Raji (cell line): ENCODE measurements around the gene CDK5R2.

Experiments used
- POLR2A ChIP-seq: IDR thresholded peaks from 2 replicates; pipeline ENCODE4 v1.6.1; 2011; ENCODE audit warnings: low read depth, low read length, control low read depth; ENCODE audit not compliant: insufficient read depth

CDK5R2 gene

GRCh38 chr2:218982586-218983262 is 23.3 kb downstream of the CDK5R2 start:
- TF ChIP-seq POLR2A, result no peak

GRCh38 chr2:218983263-218983933 is 23.9 kb downstream of the CDK5R2 start:
- no peak for TF ChIP-seq POLR2A

GRCh38 chr2:218983934-218984238 is 24.4 kb downstream of the CDK5R2 start:
- TF ChIP-seq POLR2A, result no peak

- no peak for TF ChIP-seq POLR2A
Observed at GRCh38 chr2:218984239-218985020, 25.0 kb downstream of the CDK5R2 start.

- no peak for TF ChIP-seq POLR2A
Observed at GRCh38 chr2:218985021-218985324, 25.5 kb downstream of the CDK5R2 start, which contains the start of gene FEV. TSS of gene FEV (minus strand) at chr2:218985184. CDS start at chr2:218985075, 109 bp downstream.

- no peak for TF ChIP-seq POLR2A
Observed at GRCh38 chr2:218985325-218986091, 26.0 kb downstream of the CDK5R2 start.

GRCh38 chr2:218986148-218986761 is 26.8 kb downstream of the CDK5R2 start:
- TF ChIP-seq POLR2A, result no peak

GRCh38 chr2:218988164-218988563 is 28.7 kb downstream of the CDK5R2 start:
- TF ChIP-seq POLR2A, result no peak

GRCh38 chr2:218988650-218989049 is 29.2 kb downstream of the CDK5R2 start:
- no peak for TF ChIP-seq POLR2A

GRCh38 chr2:218990052-218990451 is 30.6 kb downstream of the CDK5R2 start:
- TF ChIP-seq POLR2A, result no peak

- TF ChIP-seq POLR2A, result no peak
Observed at GRCh38 chr2:218990612-218991011, 31.1 kb downstream of the CDK5R2 start.

- TF ChIP-seq POLR2A, result no peak
Observed at GRCh38 chr2:218991674-218992168, 32.3 kb downstream of the CDK5R2 start.

GRCh38 chr2:218992196-218992595 is 32.7 kb downstream of the CDK5R2 start:
- TF ChIP-seq POLR2A, result no peak

- TF ChIP-seq POLR2A, result no peak
Observed at GRCh38 chr2:218992703-218993344, 33.4 kb downstream of the CDK5R2 start.
